HepG2 (cell line): ENCODE results near the gene NBPF11. TPM values are rescaled to one million over a fixed set of nuclear protein-coding genes. Genes with fewer than 3 reads are reported as not detected.
"Not testable (repeated sequence)": the region's sequence is repeated elsewhere in the genome, so short reads cannot be mapped to it uniquely, and the experiment has no call there.

Experiments used
- ATAC-seq: fragments of 200-7000 bp; cut with Tn5 transposase; 3 replicates; pipeline ENCODE4 v1.9.1; 2020; ENCODE audit warnings: mild to moderate bottlenecking, moderate library complexity
- BruUV-seq: library from RNA; stranded (reverse); fragments of 400-500 nt; replicated peaks from 2 replicates; lab custom pipeline; 2021; lab: Mats Ljungman, UMichigan
- CTCF ChIA-PET: fragments of 300-600 bp; formaldehyde crosslinking; extraction: SDS; loops from one replicate; lab custom pipeline; 2021; ENCODE audit warnings: low total read pairs, inconsistent platforms, low intra/inter-chr PET ratio; lab: Yijun Ruan, JAX
- POLR2A ChIA-PET: fragments of 350-600 bp; sonication (Branson Sonifier 250); formaldehyde crosslinking; loops from one replicate; lab custom pipeline; 2020; ENCODE audit warnings: antibody characterized with exemption, inconsistent platforms; lab: Yijun Ruan, JAX
- DNase-seq: peaks from one replicate; pipeline ENCODE4 v3.0.0-alpha.2; 2015; ENCODE audit warnings: low spot score
- FAIRE-seq: peaks from 3 replicates; lab custom pipeline; 2011; peaks lifted over from hg19 to GRCh38; lab: Jason Lieb, UNC
- H2AFZ ChIP-seq: one replicate; pipeline ENCODE4 v1.6.1; 2011; ENCODE audit warnings: low read length, inconsistent platforms
- H3K27ac ChIP-seq: fragments of 300-600 bp; 3 replicates; pipeline ENCODE4 v1.8.0; 2011; ENCODE audit warnings: mixed run types, mild to moderate bottlenecking, mixed read lengths, low read length, inconsistent platforms; ENCODE audit not compliant: insufficient read depth; ENCODE audit errors: extremely low read length
- H3K27me3 ChIP-seq, 2 experiments: fragments of 200-600 bp in 1 of 2; 2 replicates in 1 of 2; 3 replicates in 1 of 2; pipeline versions ENCODE4 v1.6.0 to v1.8.0; 2011; ENCODE audit warnings: low read length in 2 of 2, mild to moderate bottlenecking in 2 of 2, moderate library complexity in 2 of 2, inconsistent platforms in 1 of 2; ENCODE audit not compliant: insufficient read depth in 2 of 2, control insufficient read depth in 1 of 2
- H3K36me3 ChIP-seq, 2 experiments: fragments of 200-600 bp in 1 of 2; replicated peaks in 1 of 2; 2 replicates in 1 of 2; 3 replicates in 1 of 2; pipeline versions ENCODE4 v1.5.1 to v1.8.0; 2011; ENCODE audit warnings: low read length in 2 of 2, inconsistent platforms in 1 of 2; ENCODE audit not compliant: insufficient read depth in 2 of 2, control insufficient read depth in 1 of 2
- H3K4me1 ChIP-seq: 2 replicates; pipeline ENCODE4 v1.5.1; 2012; ENCODE audit warnings: low read length, inconsistent platforms; ENCODE audit not compliant: insufficient read depth
- H3K4me2 ChIP-seq: 2 replicates; pipeline ENCODE4 v1.6.0; 2011; ENCODE audit warnings: low read depth, low read length, inconsistent platforms
- H3K4me3 ChIP-seq, 3 experiments: fragments of 200-600 bp in 1 of 3; sonication (generic), shearing (Covaris generic) in 1 of 3; replicated peaks in 1 of 3; 2 replicates each; pipeline ENCODE4 v1.5.1; 2011 to 2016; ENCODE audit warnings: low read length in 3 of 3, inconsistent platforms in 2 of 3, low read depth in 2 of 3, mild to moderate bottlenecking in 2 of 3, control low read depth in 1 of 3, mixed read lengths in 1 of 3; ENCODE audit not compliant: insufficient read depth in 1 of 3
- H3K79me2 ChIP-seq: one replicate; pipeline ENCODE4 v1.6.1; 2011; ENCODE audit warnings: low read length, inconsistent platforms; ENCODE audit not compliant: insufficient read depth
- H3K9ac ChIP-seq: 2 replicates; pipeline ENCODE4 v1.6.0; 2011; ENCODE audit warnings: mild to moderate bottlenecking, low read depth, low read length, inconsistent platforms; ENCODE audit not compliant: insufficient read depth
- H3K9me3 ChIP-seq: 2 replicates; pipeline ENCODE4 v1.5.1; 2012; ENCODE audit warnings: mild to moderate bottlenecking, low read length
- H4K20me1 ChIP-seq: 2 replicates; pipeline ENCODE4 v1.6.0; 2011; ENCODE audit warnings: inconsistent platforms, mild to moderate bottlenecking, low read length, moderate library complexity; ENCODE audit not compliant: insufficient read depth
- WGBS: methylation state at CpG from one replicate; pipeline ENCODE4 v1.1.6; 2017; ENCODE audit warnings: low lambda C conversion rate; 5-methylcytosine and 5-hydroxymethylcytosine counted together
- in situ Hi-C: cut with HindIII; loops from 2 replicates; pipeline ENCODE4 v1.10.0; 2017; ENCODE audit warnings: low pct_unique_long_range_greater_than_20kb; ENCODE audit not compliant: extremely low pct_ligation_motif_present
- intact Hi-C: fragments of 100-400 bp; cut with micrococcal nuclease; formaldehyde crosslinking; loops from one replicate; pipeline ENCODE4 v1.10.0; 2022; ENCODE audit not compliant: unreplicated experiment
- polyA plus RNA-seq, 8 experiments: library from polyadenylated mRNA; depleted of rRNA in 3 of 8; stranded (reverse) in 7 of 8; unstranded in 1 of 8; fragments of >200 nt; fragmentation: Illumina TruSeq in 4 of 8; extraction: Trizol in 4 of 8; gene quantifications; 2 replicates each; pipeline versions ENCODE4 v1.2.1 to v1.2.3, GENCODE V29; 2011 to 2016; ENCODE audit warnings: low read depth in 4 of 8, missing spikeins in 1 of 8, mixed read lengths in 1 of 8; ENCODE audit not compliant: insufficient read depth in 1 of 8
- total RNA-seq, 5 experiments: library from RNA; depleted of rRNA; stranded (reverse); fragments of >200 nt; fragmentation: Illumina TruSeq; extraction: Trizol; gene quantifications; 2 replicates each; pipeline ENCODE4 v1.2.3, GENCODE V29; 2016; ENCODE audit warnings: low read depth in 1 of 5
- TF ChIP-seq, protein P1 (sequence below): sonication (generic); formaldehyde crosslinking; IDR thresholded peaks from 2 replicates; pipeline ENCODE4 v1.5.0; 2020; ENCODE audit warnings: mild to moderate bottlenecking, missing genetic modification reagents, moderate library complexity

Gene NBPF11
- total and polyA plus RNA-seq, 2 of the 13 experiments (the other 11 are each of a cell fraction or from before 2014, with no cell fraction given): 5.0 to 8.1 TPM

- no CpG with 5 or more reads among the region's 1 CpG for WGBS
- CTCF ChIA-PET, H3K27ac ChIP-seq, H2AFZ ChIP-seq, in situ Hi-C loops, BruUV-seq, H3K4me3 ChIP-seq, H3K27me3 ChIP-seq, H3K4me2 ChIP-seq, H3K9me3 ChIP-seq, POLR2A ChIA-PET, H3K9ac ChIP-seq, FAIRE-seq, DNase-seq, ATAC-seq, H3K36me3 ChIP-seq, intact Hi-C loops, H3K79me2 ChIP-seq, H3K4me1 ChIP-seq, H4K20me1 ChIP-seq: not testable (repeated sequence)
- TF ChIP-seq, protein P1, sequence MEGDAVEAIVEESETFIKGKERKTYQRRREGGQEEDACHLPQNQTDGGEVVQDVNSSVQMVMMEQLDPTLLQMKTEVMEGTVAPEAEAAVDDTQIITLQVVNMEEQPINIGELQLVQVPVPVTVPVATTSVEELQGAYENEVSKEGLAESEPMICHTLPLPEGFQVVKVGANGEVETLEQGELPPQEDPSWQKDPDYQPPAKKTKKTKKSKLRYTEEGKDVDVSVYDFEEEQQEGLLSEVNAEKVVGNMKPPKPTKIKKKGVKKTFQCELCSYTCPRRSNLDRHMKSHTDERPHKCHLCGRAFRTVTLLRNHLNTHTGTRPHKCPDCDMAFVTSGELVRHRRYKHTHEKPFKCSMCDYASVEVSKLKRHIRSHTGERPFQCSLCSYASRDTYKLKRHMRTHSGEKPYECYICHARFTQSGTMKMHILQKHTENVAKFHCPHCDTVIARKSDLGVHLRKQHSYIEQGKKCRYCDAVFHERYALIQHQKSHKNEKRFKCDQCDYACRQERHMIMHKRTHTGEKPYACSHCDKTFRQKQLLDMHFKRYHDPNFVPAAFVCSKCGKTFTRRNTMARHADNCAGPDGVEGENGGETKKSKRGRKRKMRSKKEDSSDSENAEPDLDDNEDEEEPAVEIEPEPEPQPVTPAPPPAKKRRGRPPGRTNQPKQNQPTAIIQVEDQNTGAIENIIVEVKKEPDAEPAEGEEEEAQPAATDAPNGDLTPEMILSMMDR (CRISPR knock-in tag): 0 out of 2 replicates have a peak, but pooled peaks have one; percentile 4
Observed at GRCh38 chr1:148086196-148086595, 65.9 kb downstream of the NBPF11 start.

DNA sequence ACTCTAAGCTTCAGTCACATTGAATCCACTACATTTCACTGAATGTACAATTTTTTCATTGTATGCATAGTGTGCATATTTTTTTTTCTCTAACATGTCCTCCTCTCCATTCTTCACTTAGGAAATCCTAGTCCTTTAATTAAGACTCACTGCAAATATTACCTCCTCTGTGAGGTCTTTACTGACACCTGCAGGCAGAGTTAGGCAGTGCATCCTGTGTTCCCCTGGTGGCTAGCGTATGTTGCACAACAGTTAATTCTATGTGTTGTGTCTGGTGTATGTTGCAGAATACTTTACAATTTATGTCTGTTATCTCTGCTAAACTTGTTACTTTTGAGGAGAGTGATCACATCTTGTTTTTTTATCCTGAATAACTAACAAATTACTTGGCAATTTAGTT, 70.9 kb downstream of the NBPF11 start:
- H3K27me3 ChIP-seq, CTCF ChIA-PET, H3K9me3 ChIP-seq, H3K4me2 ChIP-seq, in situ Hi-C loops, FAIRE-seq, H3K9ac ChIP-seq, H3K4me3 ChIP-seq, POLR2A ChIA-PET, H3K27ac ChIP-seq, DNase-seq, H3K79me2 ChIP-seq, intact Hi-C loops, H2AFZ ChIP-seq, H3K36me3 ChIP-seq, H3K4me1 ChIP-seq, BruUV-seq, H4K20me1 ChIP-seq: not testable (repeated sequence)
- no CpG with 5 or more reads among the region's 1 CpG for WGBS
- ATAC-seq: peak; percentile 75

DNA sequence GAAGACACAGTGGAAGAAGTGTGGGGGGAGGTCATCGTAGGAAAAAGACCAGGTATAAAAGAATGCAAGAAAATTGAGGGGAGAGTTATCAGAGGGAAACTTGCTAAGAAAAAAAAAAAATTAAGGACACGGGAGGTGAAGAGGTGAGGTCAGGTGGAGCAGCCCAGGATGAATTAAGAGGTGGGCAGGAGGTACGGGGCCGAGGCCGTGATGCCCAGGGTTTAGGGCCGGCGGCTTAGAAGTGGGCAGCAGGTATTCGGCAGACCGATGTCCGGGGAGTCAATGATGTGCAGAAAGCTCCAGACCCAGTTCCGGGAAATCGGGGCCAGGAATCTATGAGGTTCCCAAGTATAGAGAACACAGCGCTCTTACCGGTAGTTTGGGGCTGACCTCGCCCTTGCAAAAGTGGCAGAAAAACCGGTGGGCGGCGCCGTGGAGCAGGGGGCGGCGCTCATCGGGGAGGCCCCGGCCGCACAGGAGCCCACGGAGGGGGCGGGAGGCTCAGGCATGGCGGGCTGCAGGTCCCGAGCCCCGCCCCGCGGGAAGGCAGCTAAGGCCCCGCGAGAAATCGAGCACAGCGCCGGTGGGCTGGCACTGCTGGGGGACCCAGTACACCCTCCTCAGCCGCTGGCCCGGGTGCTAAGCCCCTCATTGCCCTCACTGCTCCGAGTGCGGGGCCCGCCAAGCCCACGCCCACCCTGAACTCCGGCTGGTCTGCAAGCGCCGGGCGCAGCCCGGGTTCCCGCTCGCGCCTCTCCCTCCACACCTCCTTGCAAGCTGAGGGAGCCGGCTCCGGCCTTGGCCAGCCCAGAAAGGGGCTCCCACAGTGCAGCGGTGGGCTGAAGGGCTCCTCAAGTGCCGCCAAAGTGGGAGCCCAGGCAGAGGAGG, 73.2 kb downstream of the NBPF11 start:
- H4K20me1 ChIP-seq, H3K4me2 ChIP-seq, intact Hi-C loops, H3K27ac ChIP-seq, ATAC-seq, BruUV-seq, H3K79me2 ChIP-seq, FAIRE-seq, CTCF ChIA-PET, H3K27me3 ChIP-seq, H3K4me3 ChIP-seq, H2AFZ ChIP-seq, H3K9me3 ChIP-seq, in situ Hi-C loops, POLR2A ChIA-PET, H3K9ac ChIP-seq, H3K36me3 ChIP-seq, DNase-seq, H3K4me1 ChIP-seq: not testable (repeated sequence)
- WGBS: no CpG with 5 or more reads among the region's 54 CpGs

DNA sequence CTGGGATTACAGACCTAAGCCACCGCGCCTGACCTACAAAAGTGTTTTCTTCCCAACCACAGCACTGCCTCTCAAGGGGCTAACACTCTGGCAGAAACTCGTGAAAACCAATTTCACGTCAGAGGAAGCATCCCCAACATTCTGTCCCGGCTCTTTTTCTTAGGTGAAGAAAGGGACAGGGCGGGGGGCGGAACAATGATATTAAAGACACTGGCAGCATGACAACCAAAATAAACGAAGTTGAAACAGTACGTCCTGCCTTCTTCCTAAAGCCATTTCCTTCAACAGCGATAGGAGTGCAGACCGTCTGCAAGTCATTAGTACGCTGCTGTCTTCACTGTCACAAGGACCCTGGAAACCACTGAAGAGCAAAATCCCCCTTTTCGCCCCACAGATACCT, 74.0 kb downstream of the NBPF11 start:
- CTCF ChIA-PET, H2AFZ ChIP-seq, in situ Hi-C loops, H3K27ac ChIP-seq, H3K9ac ChIP-seq, H4K20me1 ChIP-seq, H3K4me1 ChIP-seq, DNase-seq, H3K36me3 ChIP-seq, ATAC-seq, H3K27me3 ChIP-seq, H3K9me3 ChIP-seq, intact Hi-C loops, H3K4me3 ChIP-seq, FAIRE-seq, H3K4me2 ChIP-seq, POLR2A ChIA-PET, H3K79me2 ChIP-seq: not testable (repeated sequence)
- no CpG with 5 or more reads among the region's 13 CpGs for WGBS
- BruUV-seq: TSS peak; percentile 99
